ENCODE data around the gene DUSP22.

Gene DUSP22

DNA sequence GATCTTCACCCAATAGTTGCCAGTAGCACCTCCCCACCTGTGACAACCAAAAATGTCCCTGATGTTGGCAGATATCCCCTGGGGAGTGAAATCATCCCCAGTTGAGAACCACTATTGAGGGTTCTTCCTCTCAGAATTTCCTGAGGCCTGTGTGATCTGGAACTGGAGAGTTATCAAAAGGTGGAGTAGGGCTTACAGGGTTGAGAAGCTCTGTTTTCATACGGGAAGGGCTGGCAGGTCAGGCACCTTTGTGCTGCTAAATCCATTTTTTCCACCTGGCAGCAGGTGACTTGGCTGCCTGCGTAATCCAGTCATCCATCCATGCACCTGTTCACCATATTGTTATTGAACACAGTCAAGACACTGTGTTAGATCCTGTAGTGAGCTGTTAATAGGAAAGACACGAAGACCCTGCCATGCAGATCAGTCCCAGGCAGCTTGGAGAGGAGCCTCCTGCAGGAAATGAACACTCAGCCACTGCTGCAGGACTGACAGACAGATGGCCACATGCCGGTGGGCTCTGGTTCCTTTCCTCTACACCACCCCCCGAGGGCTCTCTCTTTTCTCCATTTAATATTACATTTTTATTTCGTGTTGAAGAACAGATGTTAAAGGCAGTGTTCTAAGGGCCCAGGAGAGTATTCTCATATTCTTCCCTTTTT is 5.4 kb downstream of the DUSP22 start:
- no peak for DNase-seq

DNA sequence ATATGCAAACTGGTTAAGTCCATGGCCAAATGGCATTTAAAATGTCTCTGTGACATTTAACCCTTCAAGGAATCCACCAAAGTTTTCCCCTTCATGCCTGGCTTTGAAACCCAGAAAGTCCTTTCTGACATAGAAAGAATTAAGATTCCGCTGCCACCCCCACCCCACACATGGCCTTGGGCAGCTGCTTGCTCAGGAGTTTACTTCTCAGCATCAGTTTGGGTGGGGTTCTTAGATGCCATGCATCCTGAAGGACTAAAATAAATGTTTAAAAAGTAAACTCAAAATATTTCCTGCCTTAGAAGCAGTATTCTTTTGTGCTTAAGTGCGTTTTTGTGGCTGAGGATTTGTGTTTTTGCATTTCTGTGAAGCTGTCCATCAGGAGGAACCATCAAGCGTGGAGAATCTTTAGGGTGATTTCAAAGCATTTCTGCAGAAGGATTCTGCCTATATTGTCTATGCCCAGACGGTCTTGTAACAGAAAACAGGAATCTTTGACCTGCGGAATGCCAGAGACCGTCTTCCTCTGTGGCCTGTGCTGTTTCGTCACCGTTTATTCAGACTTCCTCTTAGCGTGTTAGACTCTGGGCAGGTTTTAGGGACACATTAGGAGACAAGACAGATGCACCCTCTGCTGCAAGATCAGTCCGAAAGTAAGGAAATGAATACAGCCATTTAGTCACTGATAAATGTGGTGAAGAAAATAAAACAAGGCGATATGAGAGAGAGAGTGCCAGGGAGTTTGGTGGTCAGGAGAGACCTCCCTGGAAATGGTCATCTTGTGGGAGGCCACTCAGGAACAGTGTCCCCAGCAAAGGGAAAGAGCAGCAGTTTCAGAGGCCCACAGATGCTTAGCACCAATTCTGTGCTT is 6.2 kb downstream of the DUSP22 start:
- peak; percentile 86 to 95 (median 90) for DNase-seq

DNA sequence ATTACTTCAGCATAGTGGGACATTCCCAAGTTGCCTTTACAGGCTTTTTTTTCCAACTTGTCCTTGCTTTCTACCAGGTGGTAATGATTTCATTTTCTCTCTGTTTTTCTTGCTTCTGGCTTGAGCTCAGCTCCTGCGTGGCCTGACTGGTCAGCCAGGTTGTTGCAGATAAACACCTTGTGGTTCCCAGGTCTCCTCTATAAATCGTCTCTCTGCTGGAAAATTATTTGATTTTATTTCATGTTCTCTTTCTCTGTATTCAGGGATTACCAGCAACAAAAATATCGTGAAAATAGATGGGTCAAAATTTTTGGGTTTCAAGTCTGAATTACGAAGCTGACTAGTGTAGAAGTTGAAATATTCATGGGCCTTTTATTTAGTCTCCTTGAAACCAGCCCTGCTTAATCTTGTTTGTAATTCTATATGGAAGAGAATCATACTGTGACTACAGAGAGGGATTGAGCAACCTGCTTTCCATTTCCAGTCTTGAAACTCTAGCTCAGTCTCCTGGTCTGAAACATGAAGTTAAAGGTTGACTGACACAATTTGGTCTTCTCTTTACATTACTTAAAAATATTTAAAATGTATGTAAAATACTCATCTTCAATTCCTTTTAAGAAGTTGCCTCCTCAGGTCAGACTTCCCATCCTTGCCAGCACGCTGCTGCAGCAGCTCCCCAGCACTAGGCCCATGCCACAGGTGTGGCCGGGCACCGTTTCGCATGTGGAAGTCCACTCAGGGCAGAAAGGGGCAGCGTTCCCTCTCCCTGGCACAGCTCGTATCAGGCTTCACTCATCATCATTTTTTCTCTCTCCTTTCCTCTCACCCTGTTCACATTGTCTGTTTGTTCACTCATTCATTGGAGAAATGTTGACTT is 7.1 kb downstream of the DUSP22 start:
- peak; percentile 34 to 69 (median 51) for DNase-seq

DNA sequence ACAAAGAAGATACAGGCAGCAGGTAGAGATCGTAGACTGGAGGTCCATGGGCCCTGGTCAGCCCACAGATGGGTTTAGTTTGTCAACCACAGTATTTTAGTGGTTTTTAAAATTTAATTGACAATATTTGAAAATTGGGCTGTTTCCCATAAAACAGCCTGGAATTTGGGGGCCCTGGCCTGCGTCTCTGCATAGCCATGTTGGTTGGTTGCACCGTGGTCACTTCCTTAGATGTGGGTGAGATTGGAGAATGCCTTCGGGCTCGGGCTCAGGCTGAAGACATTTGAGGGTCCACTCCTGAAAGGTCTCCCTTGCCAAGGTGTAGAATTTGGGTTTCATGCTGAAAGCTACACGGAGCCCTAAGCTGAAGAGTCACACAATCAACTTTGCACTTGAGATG is 7.7 kb downstream of the DUSP22 start:
- DNase-seq, result no peak

DNA sequence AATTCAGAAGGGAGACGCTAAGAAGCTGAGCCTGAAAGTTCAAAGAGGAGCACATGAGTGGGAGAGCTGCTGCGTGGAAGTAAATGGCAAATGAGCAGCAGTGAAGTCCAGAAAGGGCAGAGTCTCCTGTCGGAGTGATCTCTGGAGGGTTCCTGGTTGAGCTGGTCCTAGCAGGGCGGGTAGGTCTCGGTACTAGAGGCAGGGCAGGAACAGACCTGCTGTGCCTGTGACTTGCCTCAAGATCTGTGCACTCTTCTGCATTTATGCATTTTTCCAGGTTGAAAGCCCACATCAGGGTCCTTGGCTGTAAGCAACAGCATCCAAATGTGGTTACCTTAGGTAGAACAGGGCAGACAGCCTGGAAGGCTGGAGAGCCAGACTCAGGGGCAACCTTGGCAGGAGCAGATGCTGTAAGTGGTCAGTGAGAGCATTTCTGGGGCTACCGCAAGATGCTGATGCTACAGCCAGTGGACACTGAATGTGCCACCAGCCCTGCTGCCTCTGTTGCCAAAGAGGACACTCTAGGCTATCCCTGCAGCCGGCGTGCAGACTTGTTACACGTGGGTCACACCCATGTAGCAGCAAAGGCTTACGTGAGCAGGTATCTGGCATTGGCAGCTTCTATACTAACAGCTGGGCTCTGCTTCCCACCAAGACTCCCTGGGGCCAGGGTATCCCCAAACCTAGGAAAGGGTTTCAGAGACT is 8.4 kb downstream of the DUSP22 start:
- no peak for DNase-seq

DNA sequence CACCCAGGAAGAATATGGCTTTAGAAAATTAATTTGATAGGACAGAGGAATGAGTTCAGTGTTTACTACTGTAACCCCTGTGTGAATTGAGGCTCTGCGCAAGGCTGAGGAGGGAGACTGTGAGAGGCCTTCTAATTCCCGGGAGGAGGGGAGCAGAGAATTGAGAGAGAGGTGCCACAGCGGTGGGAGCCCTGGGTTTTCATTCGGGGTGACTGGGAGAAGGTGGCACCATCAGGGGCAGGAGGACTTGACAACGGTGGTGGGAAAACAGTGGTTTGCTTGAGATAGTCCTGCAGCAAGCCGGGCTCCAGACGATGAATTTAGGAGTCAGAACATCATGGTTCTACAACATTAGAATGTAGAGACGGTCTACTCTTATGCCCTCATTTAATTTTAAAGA is 9.2 kb downstream of the DUSP22 start:
- no peak for DNase-seq

DNA sequence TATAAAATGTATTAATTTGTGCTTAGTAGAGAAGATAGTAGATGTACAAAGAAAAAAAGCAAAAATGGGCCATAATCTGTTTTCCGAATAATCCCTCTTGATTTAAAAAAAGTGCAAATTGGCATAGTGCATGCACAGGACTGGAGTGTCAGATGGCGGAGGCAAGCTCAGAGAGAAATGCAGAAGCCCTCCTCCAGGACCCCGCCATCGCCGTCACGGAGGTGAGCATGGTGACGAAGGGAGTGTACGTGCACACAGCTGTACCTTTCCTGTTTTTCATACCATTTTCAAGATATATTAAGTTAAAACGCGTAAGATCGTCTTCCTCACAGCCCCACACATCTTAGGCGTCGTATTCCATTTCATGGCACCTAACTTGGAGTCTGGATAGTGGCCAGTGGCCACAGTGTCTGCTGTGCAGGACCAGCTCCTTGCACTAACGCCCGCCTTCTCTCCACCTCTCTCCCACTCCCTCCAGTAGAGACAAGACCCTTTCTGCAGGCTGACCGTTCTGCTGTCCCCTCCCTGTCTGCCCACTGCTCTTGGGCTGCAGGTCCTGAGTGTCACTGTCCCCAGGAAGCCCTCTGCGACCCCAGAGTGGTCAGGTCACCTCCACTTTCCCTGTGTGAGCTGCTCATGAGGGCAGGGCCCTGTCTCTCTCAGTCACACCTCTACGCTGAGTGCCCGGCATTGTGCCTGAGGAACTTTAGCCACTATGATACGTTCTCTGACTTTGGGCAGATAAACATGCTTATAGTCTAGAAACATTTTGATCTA is 9.8 kb downstream of the DUSP22 start:
- DNase-seq, result no peak

DNA sequence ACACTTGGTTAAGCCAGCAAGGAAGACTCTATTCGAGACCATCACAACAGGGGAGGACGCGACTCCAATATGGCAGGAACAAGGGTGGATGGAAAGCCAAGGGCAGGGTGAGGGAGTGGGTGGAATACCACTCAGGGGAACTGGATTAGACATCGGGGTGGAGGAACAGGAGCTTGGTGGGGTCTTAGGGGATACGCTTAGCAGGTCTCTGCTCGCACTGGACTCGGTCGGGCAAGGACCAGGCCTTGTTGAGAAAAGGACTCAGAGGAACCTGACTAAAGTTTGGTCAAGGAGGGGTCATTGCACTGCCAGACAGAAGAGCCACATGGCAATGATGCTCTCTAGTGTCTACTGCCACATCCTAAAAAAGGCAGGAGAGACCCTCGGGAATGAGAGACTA is 10.5 kb downstream of the DUSP22 start:
- no peak for DNase-seq

DNA sequence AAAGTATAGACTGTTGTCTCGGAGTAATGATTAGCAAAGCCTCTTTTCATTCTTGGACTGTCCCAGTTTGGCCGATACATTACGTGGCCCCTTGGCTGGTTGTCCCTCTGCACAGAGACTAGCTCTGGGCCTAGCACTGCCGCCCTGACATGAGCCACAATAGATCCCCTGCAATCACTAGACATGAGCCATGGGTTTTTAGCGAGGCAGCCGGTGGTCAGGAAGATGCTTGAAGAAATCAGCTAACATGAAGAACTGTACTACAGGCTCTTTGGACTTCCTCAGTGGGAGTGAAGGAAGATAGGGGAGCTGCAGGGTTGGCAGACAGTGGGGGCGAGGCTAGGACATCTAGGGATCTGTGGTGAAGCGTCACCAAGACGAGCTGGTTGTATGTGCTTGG is 11.0 kb downstream of the DUSP22 start:
- no peak for DNase-seq

DNA sequence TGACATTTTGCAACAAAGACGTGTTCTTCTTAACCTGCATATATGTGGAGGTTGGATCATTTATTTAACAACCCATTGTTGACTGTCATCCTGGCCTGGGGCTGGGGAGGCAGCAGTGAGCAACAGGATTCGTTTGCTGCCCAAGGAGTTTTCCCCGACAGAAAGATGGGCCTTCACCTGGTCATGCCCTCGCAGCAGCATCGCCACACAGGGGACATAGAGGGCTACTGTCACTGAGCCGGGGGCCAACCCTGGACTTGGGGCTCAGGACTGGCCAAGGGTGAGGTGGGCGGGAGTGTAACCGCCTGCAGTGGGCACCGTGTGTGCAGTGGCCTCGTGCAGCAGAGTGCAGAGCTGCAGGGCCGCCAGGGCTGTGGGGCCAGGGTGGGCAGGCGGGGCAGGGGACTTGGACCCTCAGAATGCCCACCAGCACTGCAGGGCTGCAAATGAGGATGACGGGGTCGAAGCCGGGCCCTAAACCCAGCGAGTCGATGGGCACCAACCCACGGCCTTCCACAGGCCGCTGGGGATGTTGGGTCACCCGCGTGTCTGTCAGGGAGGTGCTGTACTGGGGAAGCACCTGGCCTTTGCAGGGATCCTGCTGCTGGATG is 11.8 kb downstream of the DUSP22 start:
- no peak for DNase-seq

DNA sequence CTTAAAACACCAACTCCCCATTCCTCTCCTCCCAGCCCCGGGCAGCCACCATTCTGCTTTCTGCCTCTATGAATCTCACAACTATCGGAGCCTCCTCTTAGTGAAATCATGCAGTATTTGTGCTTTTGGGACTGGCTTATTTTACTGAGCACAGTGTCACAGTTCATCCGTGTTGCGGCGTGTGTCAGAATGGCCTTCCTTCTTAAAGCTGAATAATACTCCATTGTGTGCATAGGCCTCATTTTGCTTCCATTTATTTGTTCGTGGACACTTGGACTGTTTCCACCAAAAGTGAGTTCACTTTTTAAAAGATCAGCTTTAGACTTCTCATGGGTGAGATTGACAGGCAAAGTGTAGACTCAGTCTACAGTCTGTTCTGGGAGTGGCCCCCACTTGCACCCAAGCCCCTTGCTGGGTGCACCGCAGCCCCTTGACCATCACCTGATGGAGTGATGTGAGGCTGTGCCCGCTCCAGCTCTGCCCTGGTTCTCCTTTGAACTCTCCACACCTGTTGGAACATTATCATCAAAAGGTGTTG is 12.6 kb downstream of the DUSP22 start:
- no peak for DNase-seq

DNA sequence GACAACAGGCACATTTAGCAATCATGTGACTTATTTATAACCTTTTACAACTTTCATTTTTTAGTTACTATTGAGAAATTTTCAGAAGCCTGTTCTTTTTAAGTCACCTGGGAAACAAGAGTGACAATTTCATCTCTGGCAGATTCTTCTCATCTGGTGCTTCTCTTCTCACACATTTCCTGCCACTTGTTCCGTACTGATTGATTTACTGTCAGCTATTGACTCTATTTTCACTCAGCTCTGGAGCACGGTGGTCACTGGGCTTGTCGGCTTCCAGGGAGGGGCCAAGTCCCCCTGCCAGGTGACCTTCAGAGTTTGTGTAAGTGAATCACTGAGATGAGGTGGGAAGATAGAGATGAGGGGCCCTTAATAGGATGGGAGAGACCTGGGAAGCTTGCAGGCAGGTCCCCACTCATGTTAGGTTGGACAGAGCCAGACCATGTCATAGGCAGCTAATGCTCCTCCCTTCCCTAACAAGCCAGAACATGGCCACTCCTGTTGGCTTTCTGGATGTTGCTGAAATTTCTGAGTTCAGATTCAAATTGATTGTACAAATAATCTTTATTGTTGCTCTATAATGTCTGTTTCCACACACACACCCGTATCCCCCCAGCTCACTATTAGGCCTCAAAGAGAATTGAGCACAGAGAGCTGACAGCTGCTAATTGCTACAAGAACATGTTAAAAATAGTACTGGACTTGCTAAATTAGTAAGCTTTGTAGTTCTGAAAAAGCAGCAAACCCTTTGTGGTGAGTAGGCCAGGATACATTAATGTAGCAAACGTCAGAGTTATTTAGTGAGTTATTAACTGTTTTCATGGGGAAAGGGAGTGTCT is 13.3 kb downstream of the DUSP22 start:
- DNase-seq, result no peak

DNA sequence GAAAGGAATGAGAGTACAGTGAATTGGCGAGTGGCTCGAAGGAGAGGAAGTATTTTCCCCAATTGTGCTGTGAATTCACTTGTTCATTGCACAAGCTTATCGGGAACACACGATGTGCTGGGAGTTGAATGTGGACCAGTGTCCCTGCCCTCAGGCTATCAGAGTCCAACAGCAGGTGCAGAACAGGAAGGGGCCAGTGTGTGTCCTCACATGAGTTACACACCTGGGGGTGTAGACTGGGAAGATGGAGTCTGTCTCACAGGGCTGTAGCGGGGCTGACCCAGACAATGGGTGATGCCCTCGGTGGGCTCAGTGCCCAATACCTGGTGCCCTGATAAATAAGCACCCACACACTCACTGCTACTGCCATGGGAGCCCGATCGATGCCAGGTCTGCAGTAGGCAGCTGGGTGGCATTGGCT is 14.4 kb downstream of the DUSP22 start:
- no peak for DNase-seq

DNA sequence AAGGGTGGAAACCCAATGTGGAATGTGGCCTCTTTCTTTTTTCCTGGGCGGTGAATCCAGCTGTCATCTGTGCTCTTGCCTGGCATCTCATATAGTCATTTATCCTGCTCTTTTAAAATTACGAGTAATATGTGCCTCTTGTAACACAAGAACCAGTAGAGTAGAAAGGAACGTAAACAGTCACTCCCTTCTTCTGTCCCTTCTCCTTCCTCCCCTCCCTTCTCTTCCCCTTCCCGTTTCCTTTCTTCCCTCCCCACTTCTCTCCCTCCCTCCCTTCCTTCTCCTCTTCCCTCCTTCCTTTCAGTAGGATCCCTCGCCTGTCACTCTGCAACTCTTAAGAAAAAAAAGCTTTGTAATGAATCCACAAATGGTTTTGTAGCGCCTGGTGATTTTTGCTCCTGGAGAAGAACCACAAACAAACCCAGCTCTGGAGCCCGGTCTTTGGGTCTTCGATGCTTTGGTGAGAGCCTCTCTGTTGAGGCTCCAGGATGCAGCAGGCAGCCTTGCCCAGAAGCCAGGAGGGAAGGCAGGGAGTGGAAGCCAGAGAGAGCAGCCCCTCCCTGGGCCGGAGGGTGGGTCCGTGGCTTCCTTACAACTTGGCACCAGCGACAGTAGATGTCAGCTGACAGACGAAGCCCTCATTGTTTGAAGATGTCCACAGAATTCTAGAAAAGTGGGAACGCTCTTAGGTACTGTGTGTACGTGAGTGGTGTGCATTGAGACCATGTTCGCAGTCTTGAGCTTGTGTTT is 15.0 kb downstream of the DUSP22 start:
- DNase-seq, result no peak

DNA sequence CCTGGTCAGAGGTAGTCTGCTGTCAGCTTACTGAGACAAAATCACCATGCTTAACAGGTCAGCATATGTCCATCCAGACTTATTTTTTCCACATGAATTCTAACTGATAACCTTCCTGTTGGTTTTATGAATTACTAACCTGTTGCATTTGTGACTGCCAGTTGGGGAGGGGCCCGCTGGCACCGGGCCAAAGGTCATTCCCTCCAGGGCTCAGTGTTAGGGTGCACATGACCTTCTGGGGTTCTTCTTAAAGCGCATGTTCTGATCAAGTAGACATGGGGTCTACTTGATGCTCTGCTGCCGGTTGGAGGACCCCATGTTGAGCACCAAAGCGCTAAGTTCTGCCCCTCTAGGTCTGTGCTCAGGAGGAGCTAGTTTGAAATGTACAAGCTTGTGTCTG is 15.6 kb downstream of the DUSP22 start:
- no peak for DNase-seq

DNA sequence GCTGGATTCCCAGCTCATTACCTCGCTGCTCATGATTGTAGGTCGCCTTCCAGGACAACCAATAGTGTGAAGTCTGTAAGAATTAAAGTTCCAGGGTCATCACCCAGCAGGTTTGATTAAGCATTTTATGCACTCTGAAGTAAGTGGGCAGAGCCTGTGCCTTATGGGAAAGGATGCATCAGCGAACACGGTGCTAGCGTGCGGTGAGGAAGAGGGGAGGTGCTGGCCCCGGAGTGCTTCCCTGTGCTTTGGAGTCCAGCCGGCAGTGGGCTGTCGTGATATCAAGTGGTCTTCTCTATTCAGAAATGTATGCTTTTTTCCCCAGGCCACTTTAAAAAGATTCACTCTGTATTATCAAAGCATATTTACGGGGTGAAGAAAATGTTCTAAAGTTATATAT is 16.0 kb downstream of the DUSP22 start:
- no peak for DNase-seq

DNA sequence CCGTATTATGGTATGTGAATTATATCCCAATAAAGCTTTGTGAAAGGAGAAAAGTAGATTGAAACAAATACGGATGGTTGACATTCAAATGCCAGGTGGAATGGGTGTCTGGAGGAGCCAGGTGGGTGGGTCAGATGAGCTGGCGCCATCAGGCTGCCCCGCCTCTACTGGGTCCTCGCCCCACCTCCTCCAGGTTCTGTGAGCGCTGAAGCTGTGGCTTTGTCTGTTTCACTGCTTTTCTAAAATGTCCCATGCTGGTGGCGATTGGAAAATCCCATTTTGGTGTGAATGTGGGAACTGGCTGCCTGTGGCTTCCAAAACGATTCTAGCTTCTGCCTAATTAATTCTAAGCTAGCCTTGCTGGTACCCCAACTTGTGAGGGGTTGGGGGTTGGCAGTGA is 16.5 kb downstream of the DUSP22 start:
- no peak for DNase-seq

DNA sequence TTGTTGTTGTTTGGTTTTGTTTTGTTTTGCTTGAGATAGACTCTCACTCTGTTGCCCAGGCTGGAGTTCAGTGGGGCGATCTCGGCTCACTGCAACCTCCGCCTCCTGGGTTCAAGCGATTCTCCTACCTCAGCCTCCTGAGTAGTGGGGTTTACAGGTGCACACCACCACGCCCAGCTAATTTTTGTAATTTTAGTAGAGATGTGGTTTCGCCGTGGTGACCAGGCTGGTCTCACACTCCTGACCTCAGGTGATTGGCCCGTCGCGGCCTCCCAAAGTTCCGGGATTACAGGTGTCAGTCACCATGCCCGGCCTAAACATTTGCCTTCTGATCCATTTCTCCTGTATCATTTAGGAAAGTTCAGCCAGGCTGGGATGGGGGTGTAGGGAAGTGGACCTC is 17.7 kb downstream of the DUSP22 start:
- no peak for DNase-seq

DNA sequence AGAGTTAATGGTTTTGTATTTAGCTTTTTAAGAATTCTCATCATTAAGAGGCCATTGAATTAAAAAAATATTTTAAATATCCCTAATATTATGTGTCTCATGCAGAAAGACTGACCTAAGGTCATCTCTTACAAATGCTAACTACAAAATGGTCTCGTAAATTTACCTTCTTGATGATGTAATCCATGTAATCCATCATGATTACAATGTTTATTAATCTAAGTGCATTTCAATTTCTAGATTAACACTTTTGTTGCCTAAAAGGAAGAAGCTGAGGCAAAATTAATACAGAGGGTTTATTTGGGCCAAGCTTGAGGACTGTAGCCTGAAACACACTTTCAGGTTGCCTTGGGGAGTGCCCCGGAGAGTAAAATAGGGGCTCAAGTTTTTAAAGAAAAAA is 18.4 kb downstream of the DUSP22 start:
- no peak for DNase-seq
